NCI-H1930 (cell line): ENCODE results near the gene ELAC1.
A peak's percentile ranks its signal among the peaks of the same experiment; 100 is the strongest.

ENCODE experiments used
- DNase-seq, 2 experiments: peaks; one replicate each; lab custom pipeline; 2025; lab: John Stamatoyannopoulos, UW

The ELAC1 gene

DNA sequence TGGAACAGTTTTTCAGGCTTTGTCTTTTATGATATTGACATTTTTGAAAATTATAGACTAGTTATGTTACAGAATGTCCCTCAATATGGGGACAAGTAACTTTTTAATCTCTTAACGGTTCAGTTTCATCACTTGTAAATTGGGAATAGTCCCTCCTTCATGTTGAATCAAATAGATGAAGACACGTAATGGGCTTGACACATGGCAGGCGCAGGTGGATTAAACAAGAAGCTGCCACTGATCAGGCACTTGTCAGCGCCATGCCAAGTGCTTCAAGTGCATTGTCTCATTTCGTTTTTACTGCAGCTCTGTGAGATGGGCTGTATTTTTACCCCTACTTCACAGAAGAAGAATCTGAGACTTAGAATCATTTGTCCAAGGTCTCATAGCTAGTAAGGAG lies 52.7 kb downstream of the ELAC1 start:
- no peak for DNase-seq

DNA sequence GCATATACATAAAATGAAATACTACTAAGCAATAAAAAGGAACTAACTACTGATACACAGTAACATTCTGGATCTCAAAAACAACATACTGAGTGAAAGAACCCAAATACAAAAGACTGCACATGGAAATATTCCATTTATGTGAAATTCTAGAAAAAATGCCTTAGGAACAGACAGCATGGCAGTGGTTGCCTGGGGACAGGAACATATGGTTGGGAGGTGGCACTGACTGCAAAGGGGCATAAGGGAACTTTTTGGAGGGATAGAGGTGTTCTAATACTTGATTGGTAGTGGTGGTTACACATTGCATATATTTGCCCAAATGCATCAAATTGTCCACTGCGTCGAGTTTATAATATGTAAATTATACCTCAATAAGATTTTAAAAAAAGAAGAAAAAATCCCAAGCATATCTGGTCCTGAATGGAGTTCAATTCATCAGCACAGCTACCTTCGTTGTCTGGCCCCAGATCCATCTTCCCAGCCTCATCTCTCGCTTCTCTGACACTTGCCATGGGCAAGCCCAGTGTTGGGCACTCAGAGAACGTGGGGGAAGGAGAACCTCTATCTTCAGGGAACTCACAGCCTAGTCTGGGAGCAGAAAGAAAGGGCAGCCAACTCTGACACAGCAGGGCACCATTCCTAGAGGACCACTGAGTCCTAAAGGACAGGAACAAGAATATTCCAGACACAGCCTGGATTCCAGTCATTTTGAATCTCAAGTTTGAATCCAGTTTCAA lies 53.6 kb downstream of the ELAC1 start:
- DNase-seq = no peak

DNA sequence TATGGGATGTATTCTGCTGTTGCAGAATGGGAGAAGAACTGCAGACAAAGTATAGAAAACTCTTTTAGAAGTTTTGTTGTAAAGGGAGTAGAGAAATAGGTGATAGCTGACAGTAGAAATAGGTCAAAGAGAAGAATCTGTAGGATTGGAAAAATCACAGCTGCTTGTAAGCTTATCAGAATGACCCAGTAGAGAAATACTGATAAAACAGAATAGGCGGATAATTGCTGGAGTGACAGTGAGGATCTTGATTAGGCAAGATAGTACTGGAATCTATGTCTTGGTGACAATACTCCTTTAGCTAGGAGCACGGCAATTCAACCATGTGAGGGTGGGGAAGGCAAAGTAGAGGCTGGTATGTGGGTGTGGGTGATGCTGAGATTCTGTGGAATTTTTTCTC lies 57.7 kb downstream of the ELAC1 start:
- no peak for DNase-seq

DNA sequence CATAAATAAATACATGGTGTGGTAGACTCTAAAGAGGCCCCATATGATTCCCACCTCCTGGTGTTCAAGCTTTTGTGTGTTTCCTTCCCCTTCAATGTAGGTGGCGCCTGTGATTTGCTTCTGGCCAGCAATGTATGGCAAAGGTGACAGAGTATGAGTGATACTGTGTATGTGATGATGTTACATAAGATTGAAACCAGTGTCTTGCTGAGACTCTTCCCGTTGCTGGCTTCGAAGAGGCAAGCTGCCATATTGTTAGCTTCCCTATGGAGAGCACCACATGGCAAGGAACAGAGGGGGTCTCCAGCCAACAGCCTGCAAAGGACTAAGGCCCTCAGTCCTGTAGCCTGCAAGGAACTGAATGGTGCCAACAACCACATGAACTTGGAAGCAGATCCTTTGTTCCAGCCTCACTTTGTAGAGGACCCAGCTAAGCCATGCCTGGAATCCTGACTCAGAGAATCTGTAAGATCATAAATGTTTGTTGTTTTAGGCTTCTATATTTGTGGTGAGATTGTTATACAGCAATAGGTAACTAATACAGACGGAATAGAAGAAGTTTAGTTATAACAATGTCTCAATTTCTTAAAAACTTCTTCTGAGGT lies 60.5 kb downstream of the ELAC1 start:
- DNase-seq = peak in 1 of 2 experiments; percentile 12

DNA sequence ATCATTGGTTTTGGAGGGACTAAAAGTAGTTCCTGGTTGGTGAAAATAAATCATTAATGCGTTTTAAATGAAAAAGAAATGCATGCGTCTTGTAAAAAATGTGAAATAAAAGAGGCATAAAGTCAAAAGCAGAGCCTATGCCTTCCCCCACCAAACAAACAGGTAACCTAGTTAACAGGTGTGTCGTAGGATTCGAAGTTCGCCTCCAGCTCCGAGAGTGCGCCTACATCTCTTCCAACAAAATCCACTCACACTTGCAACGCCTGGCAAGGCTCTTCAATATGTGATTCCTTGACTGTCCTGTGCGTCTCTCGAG lies 61.5 kb downstream of the ELAC1 start:
- no peak for DNase-seq

DNA sequence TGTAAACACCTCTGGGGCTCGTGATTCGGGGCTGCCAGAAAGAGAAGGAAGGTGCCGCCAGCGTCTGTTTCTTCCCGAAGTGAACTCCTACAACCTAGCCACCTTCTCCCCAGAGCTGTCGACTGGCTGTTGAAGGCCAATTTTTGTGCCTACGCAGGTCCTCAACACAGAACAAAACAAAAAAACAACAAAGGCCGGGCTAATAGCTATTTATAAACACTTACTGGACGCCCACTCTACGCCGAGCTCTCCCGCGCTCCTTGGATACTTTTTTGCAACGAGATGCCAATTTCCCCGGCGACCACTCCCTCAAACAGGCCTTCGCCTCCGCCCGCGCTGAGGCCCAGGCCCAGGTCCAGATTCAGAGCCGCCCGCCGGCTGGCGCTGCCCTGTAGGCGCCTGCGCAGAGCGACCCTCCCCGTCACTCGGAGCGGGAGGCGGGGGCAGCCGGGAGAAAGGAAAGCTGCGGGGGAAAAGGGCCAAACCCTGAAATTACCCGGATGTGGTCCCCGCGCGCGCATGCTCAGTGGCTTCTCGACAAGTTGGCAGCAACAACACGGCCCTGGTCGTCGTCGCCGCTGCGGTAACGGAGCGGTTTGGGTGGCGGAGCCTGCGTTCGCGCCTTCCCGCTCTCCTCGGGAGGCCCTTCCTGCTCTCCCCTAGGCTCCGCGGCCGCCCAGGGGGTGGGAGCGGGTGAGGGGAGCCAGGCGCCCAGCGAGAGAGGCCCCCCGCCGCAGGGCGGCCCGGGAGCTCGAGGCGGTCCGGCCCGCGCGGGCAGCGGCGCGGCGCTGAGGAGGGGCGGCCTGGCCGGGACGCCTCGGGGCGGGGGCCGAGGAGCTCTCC lies 62.1 kb downstream of the ELAC1 start, which contains the start of gene SMAD4:
TSS of gene SMAD4 (plus strand) at position 520 of the 843 bp plus-strand sequence. CDS start 16,834 bp downstream, outside the sequence.
- peak; percentile 95 to 97 for DNase-seq

DNA sequence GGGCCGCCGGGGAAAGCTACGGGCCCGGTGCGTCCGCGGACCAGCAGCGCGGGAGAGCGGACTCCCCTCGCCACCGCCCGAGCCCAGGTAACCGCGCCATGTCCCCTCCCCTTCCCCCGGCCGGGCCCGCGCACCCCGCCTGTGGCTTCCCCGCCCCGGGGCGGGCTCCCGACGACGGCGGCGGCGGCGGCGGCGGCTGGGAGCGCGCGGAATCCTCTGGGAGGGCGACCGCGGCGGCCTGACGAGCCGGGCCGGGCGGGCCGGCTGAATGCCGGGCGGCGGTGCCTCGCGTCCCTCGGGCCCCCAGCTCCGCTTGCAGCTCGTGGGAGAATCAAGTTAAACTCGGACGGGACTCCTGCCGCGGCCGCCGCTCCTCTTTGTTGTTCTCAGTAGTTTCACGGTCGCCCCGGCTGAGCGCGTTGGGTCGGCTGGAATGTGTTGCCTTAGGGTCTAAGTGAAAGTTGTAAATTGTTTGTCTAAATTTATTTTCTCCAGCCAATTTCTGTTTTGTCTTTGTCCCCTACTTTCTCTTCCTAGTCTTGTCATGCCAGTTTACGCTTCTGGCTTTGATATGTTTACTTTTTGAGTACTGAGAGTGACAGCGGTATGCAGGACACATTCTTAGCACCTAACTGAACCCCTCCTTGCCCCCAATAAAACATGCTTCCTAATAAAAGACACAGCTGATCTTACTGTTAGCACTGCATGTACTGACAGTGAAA lies 62.9 kb downstream of the ELAC1 start:
- peak; percentile 50 to 62 for DNase-seq

DNA sequence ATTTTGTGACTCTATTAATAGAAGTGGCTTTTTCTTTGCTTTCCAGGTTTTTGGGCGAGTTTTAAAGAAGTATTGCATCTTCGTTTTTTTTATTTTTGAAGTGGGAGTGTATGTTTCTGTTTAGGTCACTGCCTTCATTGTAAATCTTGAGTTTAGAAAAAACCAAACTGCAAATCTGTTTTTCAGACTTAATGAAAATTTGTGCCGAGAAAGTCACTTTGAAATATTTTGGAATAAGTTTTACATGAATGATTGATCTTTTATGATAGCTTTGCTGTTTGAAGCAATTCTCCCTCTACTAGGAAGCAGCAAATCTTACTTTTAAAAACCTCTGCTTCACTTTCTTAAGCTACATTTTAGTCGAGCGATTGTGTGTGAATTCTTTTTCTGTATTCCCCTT lies 64.4 kb downstream of the ELAC1 start:
- DNase-seq = no peak

DNA sequence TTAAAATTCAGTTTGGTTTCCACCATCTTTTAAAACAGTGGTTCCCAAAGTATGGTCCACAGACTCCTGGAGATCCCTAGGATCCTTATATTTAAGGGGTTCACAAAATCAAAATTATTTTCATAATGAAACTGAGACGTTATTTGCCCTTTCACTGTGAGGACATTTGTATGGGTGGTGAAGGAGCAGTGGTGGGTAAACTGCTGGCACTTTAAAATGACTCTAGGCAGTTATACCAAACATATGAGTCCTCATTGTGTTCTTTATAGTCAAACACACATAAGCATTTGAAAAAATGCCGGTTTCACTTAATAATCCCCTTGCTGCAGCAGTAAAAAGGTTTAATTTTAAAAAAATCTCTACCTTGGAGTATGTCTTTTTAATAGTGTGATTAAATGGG lies 69.4 kb downstream of the ELAC1 start:
- no peak for DNase-seq
